NCI-H748 (cell line): ENCODE results near the gene ANKS1A.
A peak's percentile ranks its signal among the peaks of the same experiment; 100 is the strongest.
"Not testable (repeated sequence)": the region's sequence is repeated elsewhere in the genome, so short reads cannot be mapped to it uniquely, and the experiment has no call there.

Source experiments
- DNase-seq: peaks from one replicate; lab custom pipeline; 2025; ENCODE audit not compliant: unreplicated experiment; lab: John Stamatoyannopoulos, UW

ANKS1A gene

GRCh38 chr6:34877869-34878485 lies 11.1 kb upstream of the ANKS1A start:
- no peak for DNase-seq

DNA sequence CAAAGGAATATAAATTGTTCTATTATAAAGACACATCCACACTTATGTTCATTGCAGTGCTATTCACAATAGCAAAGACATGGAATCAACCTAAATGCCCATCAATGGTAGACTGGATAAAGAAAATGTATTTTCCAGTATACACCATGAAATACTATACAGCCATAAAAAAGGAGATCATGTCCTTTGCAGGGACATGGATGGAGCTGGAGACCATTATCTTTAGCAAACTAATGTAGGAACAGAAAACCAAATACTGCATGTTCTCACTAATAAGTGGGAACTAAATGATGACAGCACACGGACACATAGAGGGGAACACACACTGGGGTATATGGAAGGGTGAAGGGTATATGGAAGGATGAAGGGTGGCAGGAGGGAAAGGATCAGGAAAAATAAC lies 5.0 kb upstream of the ANKS1A start:
- not testable (repeated sequence) for DNase-seq

DNA sequence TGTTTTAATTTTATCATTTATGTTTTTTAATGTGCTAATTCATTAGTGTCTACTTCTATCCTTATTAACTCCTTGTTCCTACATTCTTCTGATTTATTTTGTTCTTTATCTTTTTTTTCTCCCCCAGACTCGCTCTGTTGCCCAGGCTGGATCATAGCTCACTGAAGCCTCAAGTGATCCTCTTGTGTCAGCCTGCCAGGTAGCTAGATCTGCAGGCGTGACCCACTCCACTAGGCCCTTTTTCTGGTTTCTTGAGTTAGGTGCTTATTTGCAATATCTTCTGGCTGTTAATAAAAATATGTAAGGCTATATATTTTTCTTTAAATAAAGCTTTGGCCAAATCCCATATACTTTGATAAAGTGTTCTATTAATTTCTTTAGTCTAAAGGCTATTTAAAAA lies 4.1 kb upstream of the ANKS1A start:
- DNase-seq: no peak

GRCh38 chr6:34885837-34886236 lies 3.2 kb upstream of the ANKS1A start:
- DNase-seq: not testable (repeated sequence)

DNA sequence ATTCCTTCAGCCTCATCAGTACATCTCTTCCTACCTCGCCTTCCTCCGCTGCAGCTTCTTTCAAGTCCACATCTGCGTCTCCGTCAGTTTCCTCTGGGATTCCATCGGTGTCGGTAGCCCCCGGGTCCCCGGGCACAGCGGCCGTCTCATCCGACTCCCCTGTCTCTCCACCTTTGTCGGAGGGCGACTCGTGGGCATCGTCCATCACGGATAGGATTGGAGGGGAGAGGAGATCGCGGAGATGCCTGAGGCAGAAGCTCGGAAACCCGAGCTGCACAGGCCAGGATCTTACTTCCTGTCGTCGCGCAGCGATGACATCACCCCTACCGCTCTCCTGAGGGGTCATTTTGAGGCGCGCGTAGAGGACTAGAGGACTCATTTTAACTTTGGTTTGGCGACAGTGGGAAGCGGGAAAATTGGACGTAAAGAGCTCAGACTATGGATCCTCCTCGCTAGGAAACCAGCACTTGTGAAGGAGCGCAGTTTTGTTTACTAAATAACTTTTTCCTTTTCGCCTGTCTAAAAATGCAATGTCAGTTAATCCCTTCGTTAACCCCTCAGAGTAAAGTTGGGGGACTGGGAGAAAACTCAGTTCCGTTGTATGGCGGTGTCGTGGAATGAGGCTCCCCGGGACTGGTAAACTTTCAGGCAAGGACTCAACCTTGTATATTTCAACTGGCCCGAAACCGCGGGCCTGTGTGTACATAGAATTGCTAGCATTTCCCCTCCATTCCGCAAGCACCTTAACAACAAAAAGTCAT lies 1.1 kb upstream of the ANKS1A start, which contains the start of gene TAF11:
TSS of gene TAF11 (minus strand) at position 290 of the 761 bp plus-strand sequence. CDS start at position 205, 85 bp downstream.
- peak; percentile 98 for DNase-seq

GRCh38 chr6:34888514-34888856 lies 570 bp upstream of the ANKS1A start:
- no peak for DNase-seq

GRCh38 chr6:34890533-34890925 lies 1.5 kb downstream of the ANKS1A start:
- no peak for DNase-seq

- DNase-seq: no peak
Observed at GRCh38 chr6:34891296-34891695, 2.2 kb downstream of the ANKS1A start.

DNA sequence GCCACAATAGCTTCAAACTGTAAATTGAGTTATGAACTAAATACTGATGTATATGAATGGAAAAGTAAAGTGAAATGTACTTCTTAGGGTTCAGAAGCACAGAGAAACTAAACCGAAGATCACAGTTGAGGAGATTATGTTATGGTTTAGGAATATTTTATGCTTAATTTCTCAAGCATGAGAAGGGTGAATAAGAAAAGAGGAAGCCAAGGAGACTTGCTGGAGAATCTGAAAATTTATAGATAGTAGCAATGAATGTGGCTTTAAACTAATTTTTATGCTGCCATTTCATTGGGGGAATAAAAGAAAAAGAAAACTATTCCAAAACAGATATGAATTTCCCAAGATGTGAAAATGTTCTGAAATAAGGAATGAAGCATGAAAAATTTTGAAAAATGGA lies 5.6 kb downstream of the ANKS1A start:
- no peak for DNase-seq

DNA sequence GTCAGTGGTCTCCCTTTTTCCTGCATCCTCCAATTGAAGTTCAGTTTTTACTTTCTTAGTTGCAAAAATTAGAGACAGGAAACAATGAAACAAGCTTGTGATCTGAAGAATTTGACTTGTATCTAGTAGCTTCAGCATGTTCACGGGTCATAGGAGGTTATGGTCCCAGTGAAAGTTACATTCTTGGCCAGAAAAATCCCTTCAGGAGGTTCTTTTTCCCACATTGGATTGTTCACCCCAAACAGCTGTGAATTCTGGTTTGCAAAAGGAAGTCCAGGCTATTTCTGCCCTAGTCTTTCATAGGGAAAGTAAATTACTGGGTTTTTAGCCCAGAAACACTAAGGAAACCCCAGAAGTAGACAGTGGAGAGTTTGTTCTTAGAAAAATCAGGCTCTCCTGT lies 8.1 kb downstream of the ANKS1A start:
- no peak for DNase-seq

- DNase-seq: no peak
Observed at GRCh38 chr6:34897716-34898115, 8.7 kb downstream of the ANKS1A start.

GRCh38 chr6:34899748-34900147 lies 10.7 kb downstream of the ANKS1A start:
- DNase-seq: not testable (repeated sequence)

DNA sequence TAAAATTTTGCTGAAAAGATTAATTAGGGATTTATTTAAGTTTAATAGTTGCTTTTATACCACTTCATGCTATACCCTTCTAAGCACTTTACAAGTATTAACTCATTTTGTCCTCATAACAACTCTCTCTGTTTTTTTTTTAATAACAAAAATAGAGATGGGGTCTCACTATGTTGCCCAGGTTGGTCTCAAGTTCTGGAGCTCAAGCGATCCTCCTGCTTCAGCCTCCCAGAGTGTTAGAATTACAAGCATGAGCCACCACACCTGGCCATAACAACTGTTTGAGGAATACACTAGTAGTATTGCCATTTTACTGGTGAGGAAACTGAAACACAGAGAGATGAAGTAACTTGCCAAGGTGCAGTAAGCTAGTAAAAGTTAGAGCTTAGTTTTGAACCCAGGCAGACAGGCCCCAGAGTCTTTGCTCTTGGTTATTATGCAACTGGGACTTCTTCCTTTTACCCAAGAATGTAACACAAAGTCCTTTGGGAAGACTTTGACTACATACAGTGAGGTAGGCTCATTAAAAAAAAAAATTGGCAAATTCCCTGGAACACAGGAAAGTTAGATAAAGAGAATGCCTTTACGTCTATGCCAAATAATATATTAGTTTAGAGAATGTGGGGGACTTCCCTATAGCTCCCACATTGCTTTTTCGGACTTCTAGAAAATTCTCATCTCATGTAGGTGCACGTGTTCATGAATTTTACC lies 11.4 kb downstream of the ANKS1A start:
- no peak for DNase-seq

DNA sequence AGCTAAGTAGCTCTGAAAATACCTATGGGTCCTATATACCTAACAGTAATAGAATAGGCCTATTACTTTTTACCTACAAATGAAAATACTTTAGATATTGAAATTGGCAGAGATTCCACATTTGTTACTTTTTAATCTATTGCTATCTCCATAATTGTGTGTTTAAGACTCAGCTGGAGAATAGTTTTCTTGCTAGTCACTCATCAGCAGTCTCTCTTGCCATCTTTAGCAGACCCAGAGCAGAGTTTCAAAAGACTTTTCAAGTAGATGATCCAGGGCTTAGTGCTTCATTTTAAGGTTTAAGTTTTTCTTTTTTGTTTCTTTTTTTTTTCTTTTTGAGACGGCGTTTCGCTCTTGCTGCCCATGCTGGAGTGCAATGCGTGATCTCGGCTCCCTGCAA lies 12.9 kb downstream of the ANKS1A start:
- no peak for DNase-seq

DNA sequence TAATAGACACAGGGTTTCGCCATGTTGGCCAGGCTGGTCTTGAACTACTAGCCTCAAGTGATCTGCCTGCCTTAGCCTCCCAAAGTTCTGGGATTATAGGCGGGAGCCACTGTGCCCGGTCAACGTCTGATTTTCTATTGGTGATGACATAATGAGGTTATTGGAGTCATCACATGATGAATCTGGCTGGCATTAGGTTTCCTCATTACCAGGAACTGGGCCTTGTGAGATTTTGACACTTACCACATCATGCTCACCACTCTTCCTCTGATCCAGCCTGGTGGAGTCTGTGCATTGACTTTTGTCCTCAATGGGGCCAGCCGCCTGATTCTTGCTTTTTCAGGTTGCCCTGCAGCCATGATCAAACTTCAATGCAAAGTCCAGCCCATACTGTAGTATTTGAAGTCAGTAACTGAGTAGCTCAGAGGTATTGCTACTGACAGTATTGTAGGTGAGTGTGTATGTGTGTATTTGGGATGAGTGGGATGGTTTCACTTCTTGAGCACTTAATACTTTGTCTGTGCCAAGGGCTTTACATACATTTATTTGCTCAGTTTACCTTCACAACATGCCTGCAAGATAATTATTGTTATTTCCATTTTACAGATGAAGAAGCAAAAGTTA lies 16.0 kb downstream of the ANKS1A start:
- no peak for DNase-seq

DNA sequence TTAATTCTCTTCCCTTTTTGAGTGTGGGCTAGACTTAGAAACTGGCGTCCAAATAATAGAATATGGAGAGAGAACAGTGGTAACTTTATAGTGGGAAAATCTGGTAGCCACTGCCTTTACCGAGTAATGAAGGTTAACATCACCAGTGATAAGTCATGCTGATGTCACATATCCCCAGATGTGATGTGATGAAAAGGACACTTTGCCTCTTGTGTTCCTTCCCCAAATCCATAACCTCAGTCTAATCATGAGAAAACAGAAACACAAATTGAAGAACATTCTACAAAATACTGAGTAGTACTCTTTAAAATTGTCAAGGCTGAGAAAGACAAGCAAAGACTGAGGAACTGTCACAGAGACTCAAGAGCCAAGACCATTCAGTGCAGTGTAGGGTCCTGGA lies 17.8 kb downstream of the ANKS1A start:
- no peak for DNase-seq

GRCh38 chr6:34908194-34908593 lies 19.1 kb downstream of the ANKS1A start:
- no peak for DNase-seq

DNA sequence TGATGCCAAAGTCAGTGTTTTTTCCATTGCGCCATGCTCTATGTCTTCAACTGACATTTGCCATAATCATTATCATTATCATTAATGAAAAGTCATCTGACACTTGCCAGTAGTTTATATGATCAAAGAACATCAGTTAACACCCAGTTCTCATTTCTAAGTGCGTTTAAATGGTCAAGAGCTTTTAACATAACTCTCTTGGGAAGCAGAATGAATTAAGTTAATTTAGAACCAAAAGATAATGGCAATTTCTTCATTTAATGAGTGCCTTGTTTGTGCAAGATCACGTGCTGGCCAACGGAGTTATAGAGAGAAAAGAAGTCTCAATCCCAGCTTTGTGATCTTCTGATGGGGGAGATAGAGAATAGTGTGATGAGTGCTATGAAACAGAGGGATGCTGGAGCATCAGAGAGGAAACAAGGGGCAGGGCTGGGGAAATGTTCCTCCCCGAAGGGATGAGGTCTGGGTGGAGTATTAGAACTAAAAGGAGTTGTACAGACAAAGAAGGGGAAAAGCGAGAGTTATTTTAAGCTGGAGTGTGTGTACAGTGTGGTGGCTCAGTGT lies 20.3 kb downstream of the ANKS1A start:
- DNase-seq: no peak

GRCh38 chr6:34911822-34912221 lies 22.8 kb downstream of the ANKS1A start:
- DNase-seq: no peak

GRCh38 chr6:34912715-34913464 lies 23.8 kb downstream of the ANKS1A start:
- DNase-seq: no peak

GRCh38 chr6:34914358-34914757 lies 25.3 kb downstream of the ANKS1A start:
- DNase-seq: no peak
